ENCODE measurements around the gene DLL4.

The DLL4 gene

DNA sequence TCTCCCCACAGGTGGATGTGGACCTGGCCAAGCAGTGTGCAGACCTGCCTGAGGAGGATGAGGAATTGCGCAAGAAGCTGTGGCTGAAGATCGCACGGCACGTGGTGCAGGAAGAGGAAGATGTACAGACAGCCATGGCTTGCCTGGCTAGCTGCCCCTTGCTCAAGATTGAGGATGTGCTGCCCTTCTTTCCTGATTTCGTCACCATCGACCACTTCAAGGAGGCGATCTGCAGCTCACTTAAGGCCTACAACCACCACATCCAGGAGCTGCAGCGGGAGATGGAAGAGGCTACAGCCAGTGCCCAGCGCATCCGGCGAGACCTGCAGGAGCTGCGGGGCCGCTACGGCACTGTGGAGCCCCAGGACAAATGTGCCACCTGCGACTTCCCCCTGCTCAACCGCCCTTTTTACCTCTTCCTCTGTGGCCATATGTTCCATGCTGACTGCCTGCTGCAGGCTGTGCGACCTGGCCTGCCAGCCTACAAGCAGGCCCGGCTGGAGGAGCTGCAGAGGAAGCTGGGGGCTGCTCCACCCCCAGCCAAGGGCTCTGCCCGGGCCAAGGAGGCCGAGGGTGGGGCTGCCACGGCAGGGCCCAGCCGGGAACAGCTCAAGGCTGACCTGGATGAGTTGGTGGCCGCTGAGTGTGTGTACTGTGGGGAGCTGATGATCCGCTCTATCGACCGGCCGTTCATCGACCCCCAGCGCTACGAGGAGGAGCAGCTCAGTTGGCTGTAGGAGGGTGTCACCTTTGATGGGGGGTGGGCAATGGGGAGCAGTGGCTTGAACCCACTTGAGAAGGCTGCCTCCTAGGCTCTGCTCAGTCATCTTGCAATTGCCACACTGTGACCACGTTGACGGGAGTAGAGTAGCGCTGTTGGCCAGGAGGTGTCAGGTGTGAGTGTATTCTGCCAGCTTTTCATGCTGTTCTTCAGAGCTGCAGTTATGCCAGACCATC is 26.3 kb upstream of the DLL4 start:
- Histone ChIP-seq H3K27ac (no peak overlapping the region), H3K9me3 (no peaks in the 10 kb centered on the region), H3K4me1 (peaks cover 12 to 28% (median 22%) of the 10 kb centered on the region in 4 donors), H3K36me3 (peaks cover 43 to 59% (median 46%) of the 10 kb centered on the region in 3 donors), H3K4me3 (no peak overlapping the region), H3K27me3 (no peaks in the 10 kb centered on the region)
- intact Hi-C loops (cut with DNase I; ENCODE audit: low total_unique reads), result loop anchor here (10.0 kb wide), 1 partner anchor 212 kb away; the partner anchor contains the start of gene INO80
- TF ChIP-seq, protein P1, sequence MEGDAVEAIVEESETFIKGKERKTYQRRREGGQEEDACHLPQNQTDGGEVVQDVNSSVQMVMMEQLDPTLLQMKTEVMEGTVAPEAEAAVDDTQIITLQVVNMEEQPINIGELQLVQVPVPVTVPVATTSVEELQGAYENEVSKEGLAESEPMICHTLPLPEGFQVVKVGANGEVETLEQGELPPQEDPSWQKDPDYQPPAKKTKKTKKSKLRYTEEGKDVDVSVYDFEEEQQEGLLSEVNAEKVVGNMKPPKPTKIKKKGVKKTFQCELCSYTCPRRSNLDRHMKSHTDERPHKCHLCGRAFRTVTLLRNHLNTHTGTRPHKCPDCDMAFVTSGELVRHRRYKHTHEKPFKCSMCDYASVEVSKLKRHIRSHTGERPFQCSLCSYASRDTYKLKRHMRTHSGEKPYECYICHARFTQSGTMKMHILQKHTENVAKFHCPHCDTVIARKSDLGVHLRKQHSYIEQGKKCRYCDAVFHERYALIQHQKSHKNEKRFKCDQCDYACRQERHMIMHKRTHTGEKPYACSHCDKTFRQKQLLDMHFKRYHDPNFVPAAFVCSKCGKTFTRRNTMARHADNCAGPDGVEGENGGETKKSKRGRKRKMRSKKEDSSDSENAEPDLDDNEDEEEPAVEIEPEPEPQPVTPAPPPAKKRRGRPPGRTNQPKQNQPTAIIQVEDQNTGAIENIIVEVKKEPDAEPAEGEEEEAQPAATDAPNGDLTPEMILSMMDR (IDR thresholded peaks at IDR 0.05), result no peak
- DNase-seq, result peak in 1 of 2 donors; percentile 60

DNA sequence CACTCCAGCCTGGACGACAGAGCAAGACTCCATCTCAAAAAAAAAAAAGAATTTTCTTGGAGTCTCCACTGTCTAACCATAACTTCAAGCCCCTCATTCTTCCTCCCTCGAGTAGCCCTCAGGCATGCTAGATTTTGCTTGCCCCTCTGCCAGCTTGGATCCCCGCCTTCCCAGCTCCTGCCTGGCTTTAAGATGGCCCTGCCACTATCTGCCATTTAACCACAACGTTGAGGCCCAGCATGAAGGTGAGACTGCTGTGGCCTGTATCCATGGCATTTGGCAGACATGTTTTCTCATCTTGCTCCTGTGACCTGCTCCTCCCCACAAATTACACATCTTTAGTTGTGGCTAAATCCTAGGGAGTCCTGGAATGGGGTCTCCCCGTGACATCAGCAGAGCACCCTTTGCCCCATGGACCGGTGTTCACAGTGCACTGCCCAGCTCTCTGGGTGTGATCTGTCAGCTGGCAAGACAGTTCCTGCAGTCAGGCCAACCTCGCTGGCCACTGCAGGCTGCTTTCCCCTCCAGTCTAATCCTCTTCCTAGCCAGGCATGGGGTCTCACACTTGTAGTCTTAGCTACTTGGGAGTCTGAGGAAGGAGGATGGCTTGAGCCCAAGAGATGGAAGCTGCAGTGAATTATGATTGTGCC is 24.5 kb upstream of the DLL4 start:
- Histone ChIP-seq H3K4me3 (no peak overlapping the region), H3K9me3 (no peaks in the 10 kb centered on the region), H3K27ac (peak overlapping the region; percentile 18 to 84), H3K27me3 (no peaks in the 10 kb centered on the region), H3K36me3 (peaks cover 31 to 41% (median 32%) of the 10 kb centered on the region in 3 donors), H3K4me1 (peaks cover 12 to 32% (median 24%) of the 10 kb centered on the region in 4 donors)
- no peak for DNase-seq
- intact Hi-C loops (cut with DNase I; ENCODE audit: low total_unique reads), result loop anchor here (5.0 to 10.0 kb wide), 3 partner anchors 38 to 278 kb away; partner anchors contain the start of gene INO80
- TF ChIP-seq, protein P1 (IDR thresholded peaks at IDR 0.05), result no peak

DNA sequence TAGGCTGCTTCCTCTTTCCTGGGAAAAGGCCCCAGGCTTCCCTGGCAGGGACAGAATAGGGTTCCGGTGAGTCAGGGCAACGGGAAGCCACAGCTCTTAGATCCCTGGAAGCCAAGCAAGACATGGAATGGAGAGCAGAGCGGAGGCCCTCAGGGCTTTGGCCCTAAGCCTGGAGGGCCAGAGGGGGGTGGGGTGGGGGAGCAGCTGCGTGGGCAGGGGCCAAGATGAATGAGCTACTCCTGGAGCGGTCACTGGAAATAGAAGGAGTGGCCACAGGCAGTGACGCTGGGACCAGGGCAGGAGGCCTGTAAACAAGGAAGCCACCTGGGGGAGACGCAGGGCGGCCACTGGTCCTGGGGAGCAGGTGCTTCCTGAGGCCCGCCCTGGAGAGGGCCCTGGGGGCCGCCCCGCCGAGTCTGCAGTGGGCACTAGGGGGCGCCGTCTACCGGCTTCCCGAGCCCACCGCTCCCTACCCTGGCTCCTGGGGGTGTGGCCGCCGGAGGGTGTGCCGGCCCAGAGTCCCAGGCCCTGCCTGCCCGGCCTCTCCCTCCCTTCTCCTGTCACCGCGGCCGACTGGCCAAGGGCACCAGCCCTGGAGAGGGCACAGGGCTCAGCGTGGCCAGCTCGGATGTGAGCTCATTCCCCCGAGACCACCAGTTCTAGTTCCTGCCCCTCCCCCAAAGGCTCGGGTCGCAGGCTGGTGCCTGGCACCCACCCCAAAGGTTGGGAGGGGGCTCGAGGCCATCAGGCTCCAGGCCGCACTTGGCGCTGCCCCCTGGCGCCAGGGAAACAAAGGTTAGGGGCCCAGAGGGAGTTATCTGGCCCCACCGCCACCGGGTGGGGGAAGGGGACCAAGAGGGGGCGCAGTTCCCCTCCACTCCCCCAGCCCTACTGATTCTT is 22.8 kb upstream of the DLL4 start:
- intact Hi-C loops (cut with DNase I; ENCODE audit: low total_unique reads), result loop anchor here (2.0 to 10.0 kb wide), 4 partner anchors 36 to 276 kb away; partner anchors contain the start of gene INO80
- TF ChIP-seq, protein P1 (IDR thresholded peaks at IDR 0.05), result peak; percentile 74 to 81
- Histone ChIP-seq H3K27ac (peak overlapping the region; percentile 84 to 93), H3K27me3 (no peaks in the 10 kb centered on the region), H3K36me3 (peaks cover 17 to 25% (median 17%) of the 10 kb centered on the region in 3 donors), H3K4me3 (peak overlapping the region; percentile 38 to 56), H3K4me1 (peaks cover 12 to 36% (median 25%) of the 10 kb centered on the region in 4 donors), H3K9me3 (no peaks in the 10 kb centered on the region)
- DNase-seq, result peak; percentile 84 to 93

DNA sequence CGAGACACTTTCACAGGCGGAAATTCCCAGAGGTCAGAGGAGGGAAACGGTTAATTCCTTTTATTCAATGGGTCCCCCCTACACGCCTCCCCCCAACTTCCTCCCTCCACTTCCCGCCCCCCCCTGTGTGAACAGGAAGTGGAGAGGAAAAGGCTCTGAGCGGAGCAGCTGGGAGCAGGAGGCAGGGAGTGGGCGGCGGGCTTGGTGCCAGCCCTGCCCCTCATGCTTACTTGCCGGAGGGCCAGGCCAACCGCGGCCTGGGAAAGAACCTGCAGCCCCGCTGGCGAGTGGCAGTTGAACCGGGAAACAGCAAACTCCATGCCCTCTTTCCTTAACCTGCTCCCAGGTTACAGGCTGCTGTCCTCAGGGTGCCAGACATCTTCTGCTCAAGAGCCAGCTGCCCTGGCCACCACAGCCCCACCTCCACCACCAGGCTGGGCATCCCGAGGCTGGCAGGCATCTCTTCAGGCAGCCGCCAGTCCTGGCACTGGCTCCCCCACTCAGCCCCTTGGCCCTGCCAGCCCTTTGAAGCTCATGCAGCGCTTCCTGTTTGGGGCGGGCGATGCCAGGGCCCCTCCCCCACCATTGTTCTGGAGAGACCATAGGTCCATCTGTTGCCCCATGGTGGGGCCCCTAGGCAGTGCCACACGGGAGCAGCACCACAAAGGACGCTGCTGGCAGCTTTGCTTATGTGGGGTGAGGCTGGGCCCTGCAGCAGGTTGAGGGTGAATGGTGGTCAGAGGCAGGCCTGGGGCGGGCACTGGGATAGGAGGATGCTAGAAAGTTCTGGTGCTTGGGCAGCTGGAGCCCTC is 21.9 kb upstream of the DLL4 start:
- Histone ChIP-seq H3K4me3 (peak overlapping the region; percentile 38 to 56), H3K27me3 (no peaks in the 10 kb centered on the region), H3K9me3 (no peaks in the 10 kb centered on the region), H3K27ac (peak overlapping the region; percentile 84 to 93), H3K36me3 (peaks cover 16 to 17% (median 17%) of the 10 kb centered on the region in 3 donors), H3K4me1 (peaks cover 12 to 36% (median 25%) of the 10 kb centered on the region in 4 donors)
- intact Hi-C loops (cut with DNase I; ENCODE audit: low total_unique reads), result loop anchor here (2.0 to 10.0 kb wide), 4 partner anchors 35 to 275 kb away; partner anchors contain the start of gene INO80
- DNase-seq, result no peak
- TF ChIP-seq, protein P1 (IDR thresholded peaks at IDR 0.05), result no peak

All from tibial artery (tissue), 4 donors.